ENCODE data around the gene FANCD2OS.
"Not testable (repeated sequence)": the region's sequence is repeated elsewhere in the genome, so short reads cannot be mapped to it uniquely, and the experiment has no call there.

The FANCD2OS gene, protein sequence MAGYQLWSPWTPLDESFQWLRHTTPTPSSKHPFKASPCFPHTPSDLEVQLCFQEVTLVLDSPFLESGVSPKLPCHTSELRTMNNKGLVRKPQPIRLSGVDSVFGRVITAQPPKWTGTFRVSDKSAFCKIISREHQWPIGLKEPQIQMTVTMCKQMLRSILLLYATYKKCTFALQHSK

DNA sequence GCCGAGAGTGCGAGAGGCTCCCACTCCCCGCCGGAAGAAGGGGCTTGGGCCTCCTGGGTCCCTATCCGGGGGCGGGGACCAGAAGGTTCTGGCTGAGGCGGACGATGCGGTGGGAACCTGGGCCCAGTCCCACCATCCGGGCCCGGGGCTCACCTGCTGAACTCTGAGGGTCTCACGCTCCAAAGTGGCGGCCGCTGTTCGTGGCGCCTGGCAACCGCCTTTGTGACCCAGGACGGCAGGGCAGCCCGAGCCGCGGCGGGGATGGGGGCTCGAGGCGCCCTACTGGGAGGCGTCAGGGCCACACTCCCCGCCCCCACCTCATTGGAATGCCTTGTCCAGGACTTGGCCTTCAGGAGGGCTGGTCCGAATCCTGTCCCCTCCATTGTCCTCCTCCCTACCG lies at the start of gene FANCD2OS:
FANCD2OS (minus strand) TSS at position 165 of the 400 bp plus-strand sequence. CDS start 3,481 bp downstream, outside the sequence.
- DNase-seq (ENCODE audit: low read depth, low spot score) = no peak

DNA sequence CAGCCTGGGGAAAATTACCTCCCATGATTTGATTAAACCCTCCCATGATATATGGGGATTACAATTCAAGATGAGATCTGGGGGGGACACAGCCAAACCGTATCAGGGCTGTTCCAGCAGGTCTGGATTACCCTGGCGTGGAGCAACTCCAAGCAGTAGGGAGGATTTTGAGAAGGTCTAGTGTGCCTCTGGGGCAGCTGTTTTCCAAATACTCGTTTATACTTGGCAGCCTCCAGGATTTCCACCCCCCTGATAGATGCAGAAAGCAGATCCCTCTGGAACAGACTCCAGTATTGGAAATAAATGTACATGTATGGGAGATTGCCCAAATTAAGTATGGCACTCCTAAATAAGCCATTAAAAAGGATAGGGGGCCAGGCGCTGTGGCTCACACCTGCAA lies 49.0 kb upstream of the FANCD2OS start:
- DNase-seq (ENCODE audit: low read depth, low spot score) = no peak

- no peak for DNase-seq (ENCODE audit: low read depth, low spot score)
Measured at GRCh38 chr3:10155658-10156057, 47.6 kb upstream of the FANCD2OS start.

DNA sequence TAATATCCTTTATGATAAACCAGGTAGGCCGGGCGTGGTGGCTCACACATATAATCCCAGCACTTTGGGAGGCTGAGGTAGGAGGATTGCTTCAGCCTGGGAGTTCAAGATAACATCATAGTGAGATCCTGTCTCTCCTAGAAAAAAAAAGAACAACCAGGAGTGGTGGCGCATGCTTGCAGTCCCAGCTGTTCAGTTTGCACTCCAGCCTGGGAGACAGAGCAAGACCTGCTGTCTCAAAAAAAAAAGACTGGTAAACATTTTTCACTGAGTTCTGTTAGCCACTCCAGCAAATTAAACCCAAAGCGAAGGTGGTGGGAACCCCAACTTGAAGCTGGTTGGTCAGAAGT lies 47.0 kb upstream of the FANCD2OS start:
- no peak for DNase-seq (ENCODE audit: low read depth, low spot score)

- DNase-seq (ENCODE audit: low read depth, low spot score) = no peak
Measured at GRCh38 chr3:10154335-10155122, 46.5 kb upstream of the FANCD2OS start.

DNA sequence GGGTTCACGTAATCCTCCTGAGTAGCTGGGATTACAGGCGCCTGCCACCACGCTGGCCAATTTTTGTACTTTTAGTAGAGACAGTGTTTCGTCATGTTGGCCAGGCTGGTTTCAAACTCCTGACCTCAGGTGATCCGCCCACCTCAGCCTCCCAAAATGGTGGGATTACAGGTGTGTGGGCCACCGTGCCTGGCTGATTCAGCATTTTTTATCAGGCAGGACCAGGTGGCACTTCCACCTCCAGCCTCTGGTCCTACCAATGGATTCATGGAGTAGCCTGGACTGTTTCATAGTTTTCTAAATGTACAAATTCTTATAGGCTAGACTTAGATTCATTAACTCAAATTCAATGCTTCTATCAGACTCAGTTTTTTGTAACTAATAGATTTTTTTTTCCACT lies 42.9 kb upstream of the FANCD2OS start:
- DNase-seq (ENCODE audit: low read depth, low spot score) = no peak

DNA sequence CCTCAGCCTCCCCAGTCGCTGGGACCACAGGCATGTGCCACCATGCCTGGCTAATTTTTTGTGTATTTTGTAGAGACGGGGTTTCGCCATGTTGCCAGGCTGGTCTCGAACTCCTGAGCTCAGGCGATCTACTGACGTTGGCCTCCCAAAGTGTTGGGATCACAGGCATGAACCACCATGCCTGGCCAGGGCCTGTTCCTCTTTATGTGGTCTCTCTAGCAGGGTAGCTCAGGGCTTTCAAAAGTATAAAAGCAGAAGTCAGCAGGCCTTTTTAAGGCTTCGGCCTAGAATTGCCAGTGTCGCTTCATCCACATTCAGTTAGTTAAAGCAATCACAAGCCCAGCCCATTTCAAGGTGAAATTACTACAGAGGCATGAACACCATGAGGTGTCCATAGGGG lies 41.2 kb upstream of the FANCD2OS start:
- no peak for DNase-seq (ENCODE audit: low read depth, low spot score)

GRCh38 chr3:10145685-10146084 lies 37.6 kb upstream of the FANCD2OS start:
- DNase-seq (ENCODE audit: low read depth, low spot score) = no peak

DNA sequence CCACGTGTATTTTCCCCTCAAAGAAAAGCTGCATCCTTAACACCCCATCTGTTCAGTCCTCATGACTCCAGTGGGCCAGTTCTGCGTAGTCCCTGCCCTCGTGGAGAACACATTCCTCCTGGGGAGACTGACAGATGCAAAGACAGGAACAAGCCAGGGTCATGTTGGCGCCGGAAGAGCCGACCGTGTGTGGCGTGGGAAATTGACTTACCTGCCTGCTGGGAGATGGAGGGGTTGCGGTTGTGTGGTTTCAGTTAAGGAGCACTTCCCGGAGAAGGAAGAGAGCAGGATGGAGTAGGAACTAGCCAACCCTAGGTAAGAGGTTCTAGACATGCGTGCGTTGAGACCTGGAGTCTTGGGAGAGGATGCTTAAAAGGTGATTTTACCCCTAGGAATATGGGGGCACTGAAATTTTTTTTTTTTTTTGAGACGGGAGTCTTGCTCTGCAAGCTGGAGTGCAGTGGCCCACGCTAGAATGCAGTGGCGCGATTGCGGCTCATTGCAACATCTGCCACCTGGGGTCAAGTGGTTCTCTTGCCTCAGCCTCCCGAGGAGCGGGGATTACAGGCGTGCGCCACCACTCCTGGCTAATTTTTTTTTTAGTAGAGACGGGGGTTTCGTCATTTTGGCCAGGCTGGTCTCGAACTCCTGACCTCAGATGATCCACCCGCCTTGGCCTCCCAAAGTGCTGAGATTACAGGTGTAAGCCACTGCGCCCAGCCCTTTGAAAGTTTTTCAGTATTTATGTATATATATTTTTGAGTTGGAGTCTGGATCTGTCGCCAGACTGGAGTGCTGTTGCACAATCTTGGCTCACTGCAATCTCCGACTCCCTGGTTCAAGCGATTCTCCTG lies 34.9 kb upstream of the FANCD2OS start:
- no peak for DNase-seq (ENCODE audit: low read depth, low spot score)

DNA sequence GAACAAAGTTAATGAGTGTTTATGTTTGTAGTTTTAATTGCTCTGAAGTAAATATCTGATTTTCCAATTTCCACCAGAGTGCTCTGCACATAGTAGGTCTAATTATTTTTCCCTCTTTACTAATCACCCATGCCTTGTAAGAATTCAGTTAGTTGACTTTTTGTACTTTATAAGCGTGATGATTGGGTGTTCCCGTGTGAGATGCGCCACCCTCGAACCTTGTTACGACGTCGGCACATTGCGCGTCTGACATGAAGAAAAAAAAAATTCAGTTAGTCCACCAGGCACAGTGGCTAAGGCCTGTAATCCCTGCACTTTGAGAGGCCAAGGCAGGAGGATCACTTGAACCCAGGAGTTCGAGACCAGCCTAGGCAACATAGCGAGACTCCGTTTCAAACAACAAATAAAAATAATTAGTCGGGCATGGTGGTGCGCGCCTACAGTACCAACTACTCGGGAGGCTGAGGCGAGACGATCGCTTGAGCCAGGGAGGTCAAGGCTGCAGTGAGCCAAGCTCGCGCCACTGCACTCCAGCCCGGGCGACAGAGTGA lies 33.0 kb upstream of the FANCD2OS start:
- no peak for DNase-seq (ENCODE audit: low read depth, low spot score)

DNA sequence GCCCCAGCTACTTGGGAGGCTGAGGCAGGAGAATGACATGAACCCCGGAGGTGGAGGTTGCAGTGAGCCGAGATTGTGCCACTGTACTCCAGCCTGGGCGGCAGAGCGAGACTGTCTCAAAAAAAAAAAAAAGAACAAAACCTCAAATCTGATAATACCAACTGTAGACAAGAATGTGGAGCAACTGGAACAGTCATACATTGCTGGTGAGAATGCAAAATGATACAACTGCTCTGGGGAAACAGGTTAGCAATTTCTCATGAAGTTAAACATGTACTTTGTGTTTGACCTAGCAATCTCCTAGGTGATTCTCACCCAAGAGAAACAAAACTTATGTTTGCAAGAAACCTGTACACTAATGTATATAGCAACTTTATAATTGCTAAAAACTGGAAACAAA lies 29.1 kb upstream of the FANCD2OS start:
- no peak for DNase-seq (ENCODE audit: low read depth, low spot score)

- no peak for DNase-seq (ENCODE audit: low read depth, low spot score)
Measured at GRCh38 chr3:10136426-10137005, 28.5 kb upstream of the FANCD2OS start.

GRCh38 chr3:10135872-10136271 lies 27.8 kb upstream of the FANCD2OS start:
- not testable (repeated sequence) for DNase-seq (ENCODE audit: low read depth, low spot score)

DNA sequence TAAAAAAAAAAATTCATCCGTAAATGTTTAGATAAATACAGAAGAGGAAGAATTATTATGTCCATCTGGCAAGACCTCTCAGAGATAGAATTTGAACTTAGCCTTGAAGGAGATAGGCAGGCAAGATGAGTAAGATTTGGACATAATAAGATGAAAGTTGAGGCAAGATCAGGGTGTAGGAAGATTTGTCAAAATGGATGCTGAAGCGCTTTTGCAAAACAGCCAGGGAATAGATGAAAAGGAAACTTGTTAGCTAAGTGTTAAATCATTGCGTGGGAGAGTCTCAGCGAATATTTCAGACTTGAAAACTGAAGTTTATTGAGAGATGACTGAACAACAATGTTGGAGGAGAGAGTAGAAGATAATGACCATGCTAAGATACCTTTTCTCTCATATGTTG lies 14.7 kb upstream of the FANCD2OS start:
- no peak for DNase-seq (ENCODE audit: low read depth, low spot score)

DNA sequence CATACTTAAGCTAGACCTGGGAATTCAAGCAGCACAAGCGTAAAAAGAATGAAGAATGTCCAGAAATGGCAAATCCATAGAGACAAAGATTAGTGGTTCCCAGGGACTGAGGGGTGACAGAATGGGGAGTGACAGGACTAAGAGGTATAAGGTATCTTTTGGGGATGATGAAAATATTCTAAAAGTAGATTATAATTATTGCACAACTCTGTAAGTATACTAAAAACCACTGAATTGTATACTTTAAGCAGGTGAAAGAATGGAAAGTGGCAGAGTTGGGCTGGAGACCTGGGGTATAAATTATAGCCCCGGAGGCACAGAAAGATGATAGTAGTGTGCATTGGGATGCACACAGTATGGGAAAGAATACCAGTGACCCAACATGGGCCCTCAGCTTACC lies 13.0 kb upstream of the FANCD2OS start:
- no peak for DNase-seq (ENCODE audit: low read depth, low spot score)

GRCh38 chr3:10119376-10119775 lies 11.3 kb upstream of the FANCD2OS start:
- no peak for DNase-seq (ENCODE audit: low read depth, low spot score)

- DNase-seq (ENCODE audit: low read depth, low spot score) = no peak
Measured at GRCh38 chr3:10116928-10117327, 8.9 kb upstream of the FANCD2OS start.

- no peak for DNase-seq (ENCODE audit: low read depth, low spot score)
Measured at GRCh38 chr3:10116138-10116460, 8.0 kb upstream of the FANCD2OS start.

DNA sequence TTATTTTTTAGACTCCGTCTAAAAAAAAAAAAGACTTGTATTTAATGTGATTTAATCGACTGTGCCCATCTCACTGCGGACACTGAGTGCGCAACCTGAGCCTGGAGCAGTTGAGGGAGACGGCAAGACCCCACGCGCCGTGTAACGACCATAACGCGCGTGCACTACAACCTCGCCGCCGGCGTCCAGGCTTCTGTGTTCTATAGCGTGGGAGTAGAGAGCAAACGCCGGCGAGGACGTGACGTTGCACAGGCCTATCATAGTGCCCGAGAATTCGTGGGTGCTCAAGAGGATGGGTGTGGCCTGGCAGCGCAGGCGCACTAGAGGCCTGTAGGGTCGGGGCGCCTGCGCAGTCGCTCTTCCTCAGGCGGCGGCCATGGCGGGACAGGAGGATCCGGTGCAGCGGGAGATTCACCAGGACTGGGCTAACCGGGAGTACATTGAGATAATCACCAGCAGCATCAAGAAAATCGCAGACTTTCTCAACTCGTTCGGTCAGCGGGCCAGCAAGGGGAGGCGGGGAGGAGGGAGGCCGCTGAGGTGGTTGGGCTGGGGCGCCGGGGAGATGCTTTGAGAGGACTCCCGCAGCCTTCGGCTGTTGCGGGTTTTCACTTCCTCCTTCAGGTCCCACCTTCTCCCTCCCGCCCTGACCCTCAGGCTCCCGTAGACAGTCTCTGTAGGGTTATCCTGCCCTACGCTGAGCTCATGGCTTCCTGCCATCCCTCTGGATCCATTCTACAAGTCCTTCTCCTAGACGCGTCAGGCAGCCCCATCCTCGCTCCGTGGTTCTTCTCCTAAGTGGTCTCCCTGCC lies 7.5 kb upstream of the FANCD2OS start, which contains the start of gene BRK1:
BRK1 (plus strand) TSS at position 350 of the 812 bp plus-strand sequence; CDS start at position 377, 27 bp downstream.
- DNase-seq (ENCODE audit: low read depth, low spot score) = peak; percentile 89

DNA sequence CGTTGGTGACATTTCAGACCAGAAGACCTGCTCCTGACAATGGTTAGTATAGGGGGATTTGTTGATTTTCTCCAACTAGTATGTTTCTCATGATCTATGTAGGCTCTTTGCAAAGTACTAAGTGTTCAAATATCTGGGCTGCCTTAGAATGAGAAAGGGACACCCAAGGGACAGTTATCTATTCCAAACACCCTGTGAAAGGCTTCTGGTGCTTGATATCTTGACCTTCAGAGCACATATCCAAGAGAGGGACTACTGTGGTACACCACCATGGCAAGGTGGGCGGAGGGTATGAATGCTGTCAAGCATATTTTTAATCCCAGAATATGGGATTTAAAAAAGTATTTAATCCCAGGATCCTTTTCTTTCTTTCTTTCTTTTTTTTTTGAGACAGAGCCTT lies 1.1 kb downstream of the FANCD2OS start:
- no peak for DNase-seq (ENCODE audit: low read depth, low spot score)

DNA sequence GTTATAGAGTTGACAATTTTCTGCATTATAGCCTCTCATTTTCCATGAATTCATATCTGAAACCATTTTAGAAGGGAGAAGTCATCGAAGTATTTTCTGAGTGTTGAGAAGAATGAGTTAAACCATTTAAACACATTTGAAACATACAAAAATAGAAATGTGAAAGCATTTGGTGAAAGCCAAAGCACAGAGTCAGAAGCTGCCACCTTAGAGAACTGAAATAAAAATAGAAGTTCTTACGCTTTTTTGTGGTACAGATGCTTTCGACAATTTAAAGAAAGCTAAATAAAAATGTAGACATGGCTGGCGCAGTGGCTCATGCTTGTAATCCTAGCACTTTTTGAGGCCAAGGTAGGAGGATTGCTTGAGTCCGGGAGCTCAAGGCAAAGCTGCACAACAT lies 9.0 kb downstream of the FANCD2OS start:
- DNase-seq (ENCODE audit: low read depth, low spot score) = no peak
